GM12874 (cell line): ENCODE data around the gene FCRL2.

Source experiments
- TF ChIP-seq, protein P1 (sequence below): IDR thresholded peaks from 2 replicates; pipeline ENCODE4 v1.5.1; 2011; ENCODE audit warnings: low read depth, mild to moderate bottlenecking, control low read depth, low read length, moderate library complexity; ENCODE audit not compliant: insufficient read depth

The FCRL2 gene

DNA sequence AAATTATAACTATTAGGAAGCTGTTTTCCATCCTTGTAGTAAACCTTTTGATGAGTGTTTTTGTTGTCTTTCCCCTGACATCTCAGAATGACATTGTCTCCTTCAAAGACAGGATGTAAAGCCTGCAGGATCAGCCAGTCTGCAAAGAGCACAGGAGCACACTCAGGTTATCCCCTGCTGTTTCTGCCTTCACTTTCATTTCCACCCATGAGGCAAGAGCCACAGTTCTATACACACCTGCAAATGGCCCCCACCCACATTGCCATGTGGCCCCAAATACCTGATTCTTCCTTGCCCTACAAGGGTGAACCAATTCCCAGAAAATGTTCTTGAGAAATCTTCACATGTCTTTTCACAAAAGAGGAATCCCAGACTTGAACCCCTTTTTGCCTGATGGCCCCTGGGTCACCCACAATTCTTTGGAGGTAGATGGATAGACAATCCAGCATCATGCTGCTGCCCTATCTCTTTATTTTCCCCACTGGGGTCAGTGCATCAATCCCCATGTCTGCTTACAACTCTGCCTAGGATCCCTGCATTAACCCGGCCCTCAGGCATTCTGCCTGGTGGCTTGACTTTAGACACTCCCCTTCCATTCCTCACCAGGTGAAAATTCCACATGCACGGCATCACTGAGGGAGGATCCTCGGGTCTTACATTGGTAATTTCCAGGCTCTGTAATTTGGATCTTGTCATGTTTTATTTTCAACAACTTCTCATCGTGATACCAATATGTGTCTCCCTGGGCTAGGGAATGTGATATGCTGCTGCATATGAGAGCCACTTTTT is 79.0 kb downstream of the FCRL2 start:
- TF ChIP-seq, protein P1, sequence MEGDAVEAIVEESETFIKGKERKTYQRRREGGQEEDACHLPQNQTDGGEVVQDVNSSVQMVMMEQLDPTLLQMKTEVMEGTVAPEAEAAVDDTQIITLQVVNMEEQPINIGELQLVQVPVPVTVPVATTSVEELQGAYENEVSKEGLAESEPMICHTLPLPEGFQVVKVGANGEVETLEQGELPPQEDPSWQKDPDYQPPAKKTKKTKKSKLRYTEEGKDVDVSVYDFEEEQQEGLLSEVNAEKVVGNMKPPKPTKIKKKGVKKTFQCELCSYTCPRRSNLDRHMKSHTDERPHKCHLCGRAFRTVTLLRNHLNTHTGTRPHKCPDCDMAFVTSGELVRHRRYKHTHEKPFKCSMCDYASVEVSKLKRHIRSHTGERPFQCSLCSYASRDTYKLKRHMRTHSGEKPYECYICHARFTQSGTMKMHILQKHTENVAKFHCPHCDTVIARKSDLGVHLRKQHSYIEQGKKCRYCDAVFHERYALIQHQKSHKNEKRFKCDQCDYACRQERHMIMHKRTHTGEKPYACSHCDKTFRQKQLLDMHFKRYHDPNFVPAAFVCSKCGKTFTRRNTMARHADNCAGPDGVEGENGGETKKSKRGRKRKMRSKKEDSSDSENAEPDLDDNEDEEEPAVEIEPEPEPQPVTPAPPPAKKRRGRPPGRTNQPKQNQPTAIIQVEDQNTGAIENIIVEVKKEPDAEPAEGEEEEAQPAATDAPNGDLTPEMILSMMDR = no peak

DNA sequence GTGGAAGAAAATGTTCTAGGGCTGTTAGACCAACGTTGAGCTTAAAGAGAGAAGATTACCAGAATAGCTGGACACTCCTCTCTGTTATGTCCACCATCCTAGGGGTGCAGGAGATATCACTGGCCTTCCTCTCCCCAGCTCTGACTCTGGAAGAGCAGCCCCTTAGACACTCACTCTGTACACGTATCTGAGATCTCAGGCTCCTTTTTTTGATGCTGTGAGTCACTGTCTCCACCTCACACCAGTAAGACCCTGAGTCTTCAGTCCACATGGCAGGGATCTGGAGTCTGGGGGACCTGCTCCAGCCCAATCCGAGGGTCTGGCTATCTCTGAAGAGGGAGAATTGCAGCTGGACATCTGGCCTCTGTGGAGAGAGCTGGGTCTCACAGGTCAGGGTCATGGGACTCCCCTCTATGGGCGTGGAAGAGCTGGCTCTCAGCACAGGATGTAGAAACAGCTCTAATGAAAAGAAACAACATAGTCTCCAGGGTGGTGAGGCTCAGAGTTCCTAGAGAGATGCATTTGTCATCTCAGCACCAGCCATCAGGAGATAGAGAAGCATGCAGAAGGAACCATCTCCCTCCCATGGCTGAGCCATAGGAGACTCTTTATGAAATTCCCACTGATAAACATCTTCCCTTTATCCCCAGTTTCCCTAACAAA is 79.8 kb downstream of the FCRL2 start:
- TF ChIP-seq, protein P1 = no peak
